GM18909 (cell line): ENCODE results near the gene CDK12.
A peak's percentile ranks its signal among the peaks of the same experiment; 100 is the strongest.
"Not testable (repeated sequence)": the region's sequence is repeated elsewhere in the genome, so short reads cannot be mapped to it uniquely, and the experiment has no call there.

Experiments used
- ATAC-seq: cut with Tn5 transposase; IDR thresholded peaks from one replicate; pipeline ENCODE4 v1.9.1; 2021; ENCODE audit warnings: mild to moderate bottlenecking; ENCODE audit not compliant: unreplicated experiment, poor library complexity

CDK12 gene

GRCh38 chr17:39461113-39461925 lies at the start of gene CDK12:
TSS of gene CDK12 (plus strand) at chr17:39461486. CDS start at chr17:39462072, 586 bp downstream.
- peak; percentile 83 for ATAC-seq

GRCh38 chr17:39416141-39416540 lies 45.1 kb upstream of the CDK12 start:
- no peak for ATAC-seq

DNA sequence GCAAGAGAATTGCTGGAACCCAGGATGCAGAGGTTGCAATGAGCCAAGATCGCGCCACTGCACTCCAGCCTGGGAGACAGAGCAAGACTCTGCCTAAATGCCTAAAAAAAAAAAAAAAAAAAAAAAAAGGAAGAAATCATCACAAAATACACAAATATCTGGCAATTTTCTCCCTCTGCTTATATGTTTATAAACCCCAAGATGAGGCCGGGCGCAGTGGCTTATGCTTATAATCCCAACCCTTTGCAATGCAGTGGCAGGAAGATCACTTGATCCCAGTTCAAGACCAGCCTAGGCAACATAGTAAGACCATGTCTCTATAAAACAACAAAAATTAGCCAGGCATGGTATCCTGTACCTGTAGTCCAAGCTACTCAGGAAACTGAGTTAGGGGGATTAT lies 31.7 kb upstream of the CDK12 start:
- ATAC-seq: no peak

DNA sequence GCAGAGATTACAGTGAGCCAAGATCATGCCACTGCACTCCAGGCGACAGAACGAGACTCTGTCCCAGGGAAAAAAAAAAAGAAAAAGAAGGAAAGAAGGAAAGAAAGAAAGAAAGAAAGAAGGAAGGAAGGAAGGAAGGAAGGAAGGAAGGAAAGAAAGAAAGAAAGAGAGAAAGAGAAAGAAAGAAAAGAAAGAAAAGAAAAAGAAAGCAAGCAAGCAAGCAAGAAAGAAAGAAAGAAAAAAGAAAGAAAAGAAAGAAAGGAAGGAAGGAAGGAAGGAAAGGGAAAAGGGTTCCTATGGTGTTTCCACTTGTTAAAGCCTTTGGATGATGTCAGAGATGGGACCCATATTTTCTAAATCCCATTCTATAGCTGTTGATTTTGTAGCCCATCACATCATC lies 21.4 kb upstream of the CDK12 start:
- not testable (repeated sequence) for ATAC-seq

DNA sequence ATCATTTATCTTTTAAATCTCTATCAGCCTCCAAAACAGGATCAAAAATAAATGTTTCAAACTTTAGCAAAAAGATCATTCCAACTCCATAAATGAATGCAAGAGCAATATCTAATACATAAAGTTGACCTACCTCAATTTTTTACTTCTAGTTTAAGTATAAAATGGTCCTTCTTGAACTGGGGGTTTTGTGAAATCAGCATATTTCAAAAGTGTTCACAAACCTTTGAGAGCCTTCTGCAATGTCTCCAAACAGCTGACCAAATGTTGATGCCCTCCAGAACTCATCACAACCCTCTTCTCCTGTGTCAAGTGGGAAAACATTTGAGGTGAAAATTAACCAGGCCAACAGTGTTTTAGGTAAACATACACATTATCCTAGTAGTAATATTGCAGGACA lies 18.0 kb upstream of the CDK12 start:
- ATAC-seq: no peak

GRCh38 chr17:39447561-39447960 lies 13.7 kb upstream of the CDK12 start:
- ATAC-seq: no peak

DNA sequence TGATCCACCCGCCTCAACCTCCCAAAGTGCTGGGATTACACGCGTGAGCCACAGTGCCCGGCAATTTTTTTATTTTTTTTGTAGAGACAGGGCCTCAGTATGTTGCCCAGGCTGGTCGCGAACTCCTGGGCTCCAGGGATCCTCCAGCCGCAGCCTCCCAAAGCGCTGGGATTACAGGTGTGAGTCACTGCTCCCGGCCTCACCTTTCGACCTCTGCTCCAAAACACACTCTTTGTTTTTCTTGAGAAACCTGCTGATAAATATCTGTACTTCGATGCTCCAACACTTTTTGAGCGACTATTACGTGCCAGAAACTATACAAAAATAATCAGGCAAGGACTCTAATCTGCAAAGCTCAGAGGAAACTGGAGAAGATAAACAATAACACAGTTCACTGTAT lies 11.2 kb upstream of the CDK12 start:
- no peak for ATAC-seq

DNA sequence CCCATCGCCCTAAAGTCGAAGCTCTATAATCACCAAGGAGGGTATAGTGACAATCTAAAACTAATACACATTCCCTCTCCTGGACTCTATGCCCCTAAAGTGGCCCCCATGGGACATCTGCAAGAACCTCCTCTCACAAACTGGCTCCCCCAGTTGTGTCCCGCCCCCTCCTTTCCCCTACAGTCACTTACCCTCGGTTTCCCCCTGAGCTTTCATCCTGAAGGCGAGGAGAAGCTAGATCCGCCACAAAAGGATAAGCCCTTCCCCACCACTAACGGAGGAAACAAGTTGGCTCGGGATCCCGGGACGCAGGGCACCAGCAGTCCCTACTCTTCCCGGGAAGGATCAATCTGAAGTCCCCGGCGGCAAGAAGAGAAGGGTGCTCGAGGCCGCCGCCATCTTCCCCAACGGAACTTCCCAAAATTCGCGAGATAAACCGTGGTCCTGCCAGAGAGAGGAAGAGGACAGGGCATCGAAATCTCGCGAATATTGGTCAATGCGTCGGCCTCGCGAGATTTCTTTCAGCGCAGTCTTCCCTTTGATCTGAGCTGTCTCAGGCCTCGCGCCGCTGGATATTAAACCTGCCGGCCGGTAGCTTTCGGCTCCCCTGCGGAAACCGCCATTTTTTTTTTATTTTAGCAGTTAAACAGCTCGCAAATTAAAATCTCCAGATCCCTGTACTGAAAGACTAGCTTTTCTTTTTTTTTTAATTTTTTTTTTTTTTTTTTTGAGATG lies 10.3 kb upstream of the CDK12 start, which contains the start of gene MED1:
MED1 (minus strand) TSS at position 417 of the 735 bp plus-strand sequence; CDS start at position 216, 201 bp downstream.
- peak; percentile 94 for ATAC-seq

DNA sequence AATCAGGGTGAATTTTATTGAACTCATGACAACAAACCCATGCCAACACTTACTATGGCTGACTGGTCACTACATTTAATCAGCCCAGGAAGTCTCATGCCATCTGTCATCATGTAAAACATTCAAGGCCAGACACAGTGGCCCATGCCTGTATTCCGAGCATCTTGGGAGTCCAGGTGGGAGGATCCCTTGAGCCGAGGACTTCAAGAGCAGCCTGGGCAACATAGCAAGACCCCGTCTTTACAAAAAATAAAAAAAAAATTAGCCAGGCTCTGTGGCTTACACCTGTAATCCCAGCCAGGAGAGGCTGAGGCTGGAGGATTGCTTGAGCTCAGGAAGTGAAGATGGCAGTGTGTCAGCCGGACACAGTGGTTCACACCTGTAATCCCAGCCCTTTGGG lies 5.4 kb upstream of the CDK12 start:
- no peak for ATAC-seq

GRCh38 chr17:39461926-39462569 lies 762 bp downstream of the CDK12 start:
- ATAC-seq: peak; percentile 5

DNA sequence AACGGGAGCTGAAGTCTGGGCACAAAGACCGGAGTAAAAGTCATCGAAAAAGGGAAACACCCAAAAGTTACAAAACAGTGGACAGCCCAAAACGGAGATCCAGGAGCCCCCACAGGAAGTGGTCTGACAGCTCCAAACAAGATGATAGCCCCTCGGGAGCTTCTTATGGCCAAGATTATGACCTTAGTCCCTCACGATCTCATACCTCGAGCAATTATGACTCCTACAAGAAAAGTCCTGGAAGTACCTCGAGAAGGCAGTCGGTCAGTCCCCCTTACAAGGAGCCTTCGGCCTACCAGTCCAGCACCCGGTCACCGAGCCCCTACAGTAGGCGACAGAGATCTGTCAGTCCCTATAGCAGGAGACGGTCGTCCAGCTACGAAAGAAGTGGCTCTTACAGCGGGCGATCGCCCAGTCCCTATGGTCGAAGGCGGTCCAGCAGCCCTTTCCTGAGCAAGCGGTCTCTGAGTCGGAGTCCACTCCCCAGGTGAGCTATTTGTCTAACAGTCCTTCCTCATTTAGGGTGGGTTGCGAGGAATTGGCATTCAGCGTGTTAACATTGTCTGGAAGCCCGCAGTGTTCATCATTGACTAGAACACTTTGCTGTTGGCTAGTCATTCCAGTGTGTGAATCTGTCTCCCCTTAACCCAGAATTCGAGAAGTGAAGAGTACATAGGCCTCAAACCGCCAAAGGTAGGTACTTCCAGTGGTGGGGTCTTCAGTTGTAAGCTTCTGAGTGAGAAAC lies 1.5 kb downstream of the CDK12 start:
- ATAC-seq: no peak

GRCh38 chr17:39464639-39465181 lies 3.4 kb downstream of the CDK12 start:
- ATAC-seq: not testable (repeated sequence)

GRCh38 chr17:39468610-39469009 lies 7.3 kb downstream of the CDK12 start:
- not testable (repeated sequence) for ATAC-seq

- ATAC-seq: no peak
These were observed 12.0 kb downstream of the CDK12 start for GRCh38 chr17:39473310-39473709.

DNA sequence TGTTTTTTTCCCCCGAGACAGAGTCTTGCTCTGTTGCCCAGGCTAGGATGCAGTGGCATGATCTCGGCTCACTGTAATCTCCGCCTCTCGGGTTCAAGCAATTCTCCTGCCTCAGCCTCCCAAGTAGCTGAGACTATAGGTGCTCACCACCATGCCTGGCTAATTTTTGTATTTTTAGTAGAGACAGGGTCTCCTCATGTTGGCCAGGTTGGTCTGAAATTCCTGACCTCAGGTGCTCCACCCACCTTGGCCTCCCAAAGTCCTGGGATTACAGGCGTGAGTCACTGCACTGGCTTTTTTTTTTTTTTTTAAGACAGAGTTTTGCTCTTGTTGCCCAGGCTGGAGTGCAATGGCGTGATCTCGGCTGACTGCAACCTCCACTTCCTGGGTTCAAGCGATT lies 18.3 kb downstream of the CDK12 start:
- ATAC-seq: not testable (repeated sequence)

GRCh38 chr17:39483506-39483905 lies 22.2 kb downstream of the CDK12 start:
- no peak for ATAC-seq

DNA sequence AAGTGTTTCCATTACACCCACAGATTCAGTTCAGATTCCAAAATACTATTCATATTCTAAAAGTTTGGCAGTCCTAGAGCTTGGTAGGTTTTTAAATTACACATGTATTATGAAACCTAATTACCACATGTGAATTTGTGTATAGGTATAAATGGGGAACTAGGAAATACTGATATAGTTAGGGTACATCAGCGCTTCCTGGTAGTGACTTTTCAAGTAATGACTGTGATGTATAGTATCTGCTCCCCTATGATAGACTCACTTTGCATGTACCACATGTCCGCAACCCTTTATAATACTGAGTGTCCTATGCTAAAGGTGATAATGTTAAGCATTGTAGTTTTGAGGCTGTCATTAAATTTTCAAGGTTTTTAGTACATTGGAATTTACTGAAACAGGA lies 22.9 kb downstream of the CDK12 start:
- peak; percentile 58 for ATAC-seq

DNA sequence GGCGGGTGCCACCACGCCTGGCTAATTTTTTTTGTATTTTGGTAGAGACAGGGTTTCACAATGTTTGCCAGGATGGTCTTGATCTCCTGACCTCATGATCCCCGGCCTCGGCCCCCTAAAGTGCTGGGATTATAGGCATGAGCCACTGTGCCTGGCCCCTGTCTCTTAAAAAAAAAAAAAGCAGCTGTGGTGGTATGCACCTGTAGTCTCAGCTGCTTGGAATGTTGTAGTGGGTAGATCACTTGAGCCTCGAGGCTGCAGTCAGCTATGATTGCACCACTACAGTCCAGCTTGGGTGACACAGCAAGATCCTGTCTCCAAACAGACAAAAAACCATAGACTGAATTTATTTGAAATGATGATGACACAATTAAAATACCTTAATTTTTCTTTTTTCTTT lies 24.3 kb downstream of the CDK12 start:
- no peak for ATAC-seq

GRCh38 chr17:39486242-39486641 lies 25.0 kb downstream of the CDK12 start:
- no peak for ATAC-seq

DNA sequence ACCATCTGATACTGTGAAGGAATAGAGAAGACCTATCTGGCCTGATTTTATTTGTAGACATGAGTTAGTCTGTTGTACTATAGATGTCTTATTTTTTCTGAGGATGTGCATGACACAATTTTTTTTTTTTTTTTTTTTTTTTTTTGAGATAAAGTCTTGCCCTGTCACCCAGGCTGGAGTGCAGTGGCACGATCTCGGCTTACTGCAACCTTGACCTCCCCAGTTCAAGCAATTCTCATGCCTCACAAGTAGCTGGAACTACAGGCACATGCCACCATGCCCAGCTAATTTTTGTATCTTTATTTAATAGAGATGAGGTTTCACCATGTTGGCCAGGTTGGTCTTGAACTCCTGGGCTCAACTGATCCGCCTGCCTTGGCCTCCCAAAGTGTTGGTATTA lies 26.2 kb downstream of the CDK12 start:
- not testable (repeated sequence) for ATAC-seq
